HepG2 (cell line): ENCODE data around the gene PRKG1. TPM values are rescaled to one million over a fixed set of nuclear protein-coding genes. Genes with fewer than 3 reads are reported as not detected.

Experiments used
- GABPA ChIP-seq, 2 experiments: IDR thresholded peaks; 2 replicates each; pipeline ENCODE4 v1.6.1; 2011 to 2016; ENCODE audit warnings: low read depth in 2 of 2, low read length in 1 of 2, missing biosample characterization in 1 of 2, missing genetic modification characterization in 1 of 2
- KDM2A ChIP-seq: sonication (generic); formaldehyde crosslinking; IDR thresholded peaks from 2 replicates; pipeline ENCODE4 v1.4.0; 2020; ENCODE audit warnings: low read depth, missing genetic modification reagents, borderline replicate concordance
- KLF6 ChIP-seq: IDR thresholded peaks from 2 replicates; pipeline ENCODE4 v1.8.0; 2016; ENCODE audit warnings: missing biosample characterization, missing genetic modification reagents
- POLR2AphosphoS2 ChIP-seq: IDR thresholded peaks from 2 replicates; pipeline ENCODE4 v1.6.1; 2011; ENCODE audit warnings: low read depth, low read length, improper control_type of control experiment
- REPIN1 ChIP-seq: sonication (generic); formaldehyde crosslinking; IDR thresholded peaks from 2 replicates; pipeline ENCODE4 v1.8.0; 2022; ENCODE audit warnings: missing genetic modification reagents, low read depth, mild to moderate bottlenecking, borderline replicate concordance
- RFX5 ChIP-seq: IDR thresholded peaks from 2 replicates; pipeline ENCODE4 v1.6.1; 2011; ENCODE audit warnings: low read depth, low read length, improper control_type of control experiment
- SMAD3 ChIP-seq: sonication (generic); formaldehyde crosslinking; IDR thresholded peaks from 2 replicates; pipeline ENCODE4 v1.4.0; 2020; ENCODE audit warnings: missing genetic modification reagents
- SOX6 ChIP-seq, 2 experiments: fragments of 450-650 bp in 1 of 2; sonication (generic) in 1 of 2; formaldehyde crosslinking in 1 of 2; IDR thresholded peaks; 2 replicates each; pipeline versions ENCODE4 v1.4.0 to v1.6.1; 2017 to 2020; ENCODE audit warnings: antibody characterized with exemption in 1 of 2, mild to moderate bottlenecking in 1 of 2, missing genetic modification reagents in 1 of 2
- TBX3 ChIP-seq: fragments of 450-650 bp; IDR thresholded peaks from 2 replicates; pipeline ENCODE4 v1.6.1; 2017; ENCODE audit warnings: antibody characterized with exemption, mild to moderate bottlenecking, inconsistent platforms, borderline replicate concordance
- TOE1 ChIP-seq: sonication (generic); formaldehyde crosslinking; IDR thresholded peaks from 2 replicates; pipeline ENCODE4 v1.4.0; 2020; ENCODE audit warnings: mild to moderate bottlenecking, missing genetic modification reagents
- ZFAT ChIP-seq: sonication (generic); formaldehyde crosslinking; conservative IDR thresholded peaks from 2 replicates; pipeline ENCODE4 v1.8.1; 2023; ENCODE audit warnings: missing genetic modification reagents, inconsistent platforms
- ZFP1 ChIP-seq: IDR thresholded peaks from 2 replicates; pipeline ENCODE4 v1.6.1; 2016
- ZNF256 ChIP-seq: sonication (generic); formaldehyde crosslinking; conservative IDR thresholded peaks from 2 replicates; pipeline ENCODE4 v1.4.0; 2020; ENCODE audit warnings: missing genetic modification reagents
- ZNF34 ChIP-seq: sonication (generic); formaldehyde crosslinking; IDR thresholded peaks from 2 replicates; pipeline ENCODE4 v1.4.0; 2020; ENCODE audit warnings: mild to moderate bottlenecking, missing genetic modification reagents, borderline replicate concordance
- ZNF343 ChIP-seq: sonication (generic); formaldehyde crosslinking; IDR thresholded peaks from 2 replicates; pipeline ENCODE4 v1.4.0; 2020; ENCODE audit warnings: mild to moderate bottlenecking, missing genetic modification reagents
- ZNF484 ChIP-seq: sonication (generic); formaldehyde crosslinking; IDR thresholded peaks from 2 replicates; pipeline ENCODE4 v1.5.1; 2020; ENCODE audit warnings: mild to moderate bottlenecking, low read depth, missing genetic modification reagents, borderline replicate concordance
- ZNF839 ChIP-seq: sonication (generic); formaldehyde crosslinking; IDR thresholded peaks from 2 replicates; pipeline ENCODE4 v1.4.0; 2020; ENCODE audit warnings: missing genetic modification reagents, mild to moderate bottlenecking, borderline replicate concordance
- ZZZ3 ChIP-seq: sonication (generic); formaldehyde crosslinking; IDR thresholded peaks from 2 replicates; pipeline ENCODE4 v1.4.0; 2020; ENCODE audit warnings: missing genetic modification reagents, mild to moderate bottlenecking, borderline replicate concordance
- polyA plus RNA-seq, 8 experiments: library from polyadenylated mRNA; depleted of rRNA in 3 of 8; stranded (reverse) in 7 of 8; unstranded in 1 of 8; fragments of >200 nt; fragmentation: Illumina TruSeq in 4 of 8; extraction: Trizol in 4 of 8; gene quantifications; 2 replicates each; pipeline versions ENCODE4 v1.2.1 to v1.2.3, GENCODE V29; 2011 to 2016; ENCODE audit warnings: low read depth in 4 of 8, missing spikeins in 1 of 8, mixed read lengths in 1 of 8; ENCODE audit not compliant: insufficient read depth in 1 of 8
- total RNA-seq, 5 experiments: library from RNA; depleted of rRNA; stranded (reverse); fragments of >200 nt; fragmentation: Illumina TruSeq; extraction: Trizol; gene quantifications; 2 replicates each; pipeline ENCODE4 v1.2.3, GENCODE V29; 2016; ENCODE audit warnings: low read depth in 1 of 5
- TF ChIP-seq, protein P1 (sequence below): sonication (generic); formaldehyde crosslinking; IDR thresholded peaks from 2 replicates; pipeline ENCODE4 v1.5.0; 2020; ENCODE audit warnings: mild to moderate bottlenecking, low read depth, missing genetic modification reagents, borderline replicate concordance
- TF ChIP-seq, protein P2 (sequence below): IDR thresholded peaks from 2 replicates; pipeline ENCODE4 v1.6.1; 2016; ENCODE audit warnings: control low read depth
- TF ChIP-seq, protein P3 (sequence below): sonication (generic); formaldehyde crosslinking; IDR thresholded peaks from 2 replicates; pipeline ENCODE4 v1.4.0; 2020; ENCODE audit warnings: missing genetic modification reagents, mild to moderate bottlenecking, borderline replicate concordance
- TF ChIP-seq, protein P4 (sequence below): sonication (generic); formaldehyde crosslinking; IDR thresholded peaks from 2 replicates; pipeline ENCODE4 v1.4.0; 2020; ENCODE audit warnings: missing genetic modification reagents

Gene PRKG1
- total and polyA plus RNA-seq, 2 of the 13 experiments (the other 11 are each of a cell fraction or from before 2014, with no cell fraction given) = 0.01 TPM; not detected in 1

DNA sequence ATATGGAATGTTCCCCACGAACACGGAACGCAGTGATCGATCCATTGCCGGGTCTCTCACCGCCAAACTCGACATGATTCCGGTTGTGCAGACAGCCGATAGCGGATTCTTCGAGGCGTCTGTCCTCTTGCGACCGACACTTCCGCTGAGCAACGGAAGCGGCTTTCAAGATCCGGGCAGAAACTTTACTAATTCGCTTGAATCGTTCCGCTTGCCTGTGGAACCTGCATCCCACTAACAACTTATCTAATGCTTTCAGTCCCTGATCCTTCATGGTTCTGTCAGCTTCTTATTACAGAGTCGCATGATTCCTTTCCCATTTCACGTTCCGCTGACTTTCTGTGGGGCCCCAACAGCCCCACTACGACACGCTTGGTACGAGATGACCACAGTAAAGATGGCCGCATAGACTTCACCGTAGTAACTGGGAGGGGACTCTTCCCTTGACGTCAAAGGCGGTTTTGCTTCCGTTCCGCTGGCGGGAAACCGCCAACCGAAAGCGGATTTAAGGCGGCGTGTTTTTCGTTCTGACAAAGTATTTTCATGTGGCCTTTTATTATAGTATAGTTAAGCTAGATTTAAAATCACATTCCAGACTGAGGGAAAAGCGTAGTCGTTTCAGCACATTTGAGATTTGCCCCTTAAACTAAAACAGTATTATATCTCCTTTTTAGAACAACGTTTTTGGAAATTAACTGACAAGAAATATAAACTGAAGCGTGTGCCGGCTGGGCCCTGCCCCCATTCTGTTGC is 625.4 kb downstream of the PRKG1 start, which contains the start of gene CSTF2T (continued):
- TF ChIP-seq POLR2AphosphoS2 (no peak), REPIN1 (CRISPR knock-in tag) (no peak), ZZZ3 (CRISPR knock-in tag) (peak; percentile 50; the same call in 1 of the 2 replicates), KDM2A (peak; percentile 34; the same call in 1 of the 2 replicates), TBX3 (no peak), ZNF839 (CRISPR knock-in tag) (no peak), ZNF34 (0 out of 2 replicates have a peak, but pooled peaks have one; percentile 46), RFX5 (no peak), ZNF256 (CRISPR knock-in tag) (no peak), GABPA (IDR thresholded peaks at IDR 0.05; ENCODE audit: low read depth, low read length) (peak; percentile 83), GABPA (CRISPR knock-in tag; IDR thresholded peaks at IDR 0.05; ENCODE audit: low read depth) (peak; percentile 97), SOX6 (IDR thresholded peaks at IDR 0.05) (no peak), SOX6 (CRISPR knock-in tag; IDR thresholded peaks at IDR 0.05) (no peak), KLF6 (CRISPR knock-in tag) (no peak), ZFAT (no peak), ZFP1 (CRISPR knock-in tag) (no peak), ZNF484 (CRISPR knock-in tag) (no peak), ZNF343 (CRISPR knock-in tag) (no peak), TOE1 (no peak), SMAD3 (no peak)
- TF ChIP-seq, protein P1, sequence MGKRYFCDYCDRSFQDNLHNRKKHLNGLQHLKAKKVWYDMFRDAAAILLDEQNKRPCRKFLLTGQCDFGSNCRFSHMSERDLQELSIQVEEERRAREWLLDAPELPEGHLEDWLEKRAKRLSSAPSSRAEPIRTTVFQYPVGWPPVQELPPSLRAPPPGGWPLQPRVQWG (CRISPR knock-in tag) = no peak
- TF ChIP-seq, protein P2, sequence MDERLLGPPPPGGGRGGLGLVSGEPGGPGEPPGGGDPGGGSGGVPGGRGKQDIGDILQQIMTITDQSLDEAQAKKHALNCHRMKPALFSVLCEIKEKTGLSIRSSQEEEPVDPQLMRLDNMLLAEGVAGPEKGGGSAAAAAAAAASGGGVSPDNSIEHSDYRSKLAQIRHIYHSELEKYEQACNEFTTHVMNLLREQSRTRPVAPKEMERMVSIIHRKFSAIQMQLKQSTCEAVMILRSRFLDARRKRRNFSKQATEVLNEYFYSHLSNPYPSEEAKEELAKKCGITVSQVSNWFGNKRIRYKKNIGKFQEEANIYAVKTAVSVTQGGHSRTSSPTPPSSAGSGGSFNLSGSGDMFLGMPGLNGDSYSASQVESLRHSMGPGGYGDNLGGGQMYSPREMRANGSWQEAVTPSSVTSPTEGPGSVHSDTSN = no peak
- TF ChIP-seq, protein P3, sequence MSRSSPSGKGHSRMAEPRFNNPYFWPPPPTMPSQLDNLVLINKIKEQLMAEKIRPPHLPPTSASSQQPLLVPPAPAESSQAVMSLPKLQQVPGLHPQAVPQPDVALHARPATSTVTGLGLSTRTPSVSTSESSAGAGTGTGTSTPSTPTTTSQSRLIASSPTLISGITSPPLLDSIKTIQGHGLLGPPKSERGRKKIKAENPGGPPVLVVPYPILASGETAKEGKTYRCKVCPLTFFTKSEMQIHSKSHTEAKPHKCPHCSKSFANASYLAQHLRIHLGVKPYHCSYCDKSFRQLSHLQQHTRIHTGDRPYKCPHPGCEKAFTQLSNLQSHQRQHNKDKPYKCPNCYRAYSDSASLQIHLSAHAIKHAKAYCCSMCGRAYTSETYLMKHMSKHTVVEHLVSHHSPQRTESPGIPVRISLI (CRISPR knock-in tag) = 0 out of 2 replicates have a peak, but pooled peaks have one; percentile 24
- TF ChIP-seq, protein P4, sequence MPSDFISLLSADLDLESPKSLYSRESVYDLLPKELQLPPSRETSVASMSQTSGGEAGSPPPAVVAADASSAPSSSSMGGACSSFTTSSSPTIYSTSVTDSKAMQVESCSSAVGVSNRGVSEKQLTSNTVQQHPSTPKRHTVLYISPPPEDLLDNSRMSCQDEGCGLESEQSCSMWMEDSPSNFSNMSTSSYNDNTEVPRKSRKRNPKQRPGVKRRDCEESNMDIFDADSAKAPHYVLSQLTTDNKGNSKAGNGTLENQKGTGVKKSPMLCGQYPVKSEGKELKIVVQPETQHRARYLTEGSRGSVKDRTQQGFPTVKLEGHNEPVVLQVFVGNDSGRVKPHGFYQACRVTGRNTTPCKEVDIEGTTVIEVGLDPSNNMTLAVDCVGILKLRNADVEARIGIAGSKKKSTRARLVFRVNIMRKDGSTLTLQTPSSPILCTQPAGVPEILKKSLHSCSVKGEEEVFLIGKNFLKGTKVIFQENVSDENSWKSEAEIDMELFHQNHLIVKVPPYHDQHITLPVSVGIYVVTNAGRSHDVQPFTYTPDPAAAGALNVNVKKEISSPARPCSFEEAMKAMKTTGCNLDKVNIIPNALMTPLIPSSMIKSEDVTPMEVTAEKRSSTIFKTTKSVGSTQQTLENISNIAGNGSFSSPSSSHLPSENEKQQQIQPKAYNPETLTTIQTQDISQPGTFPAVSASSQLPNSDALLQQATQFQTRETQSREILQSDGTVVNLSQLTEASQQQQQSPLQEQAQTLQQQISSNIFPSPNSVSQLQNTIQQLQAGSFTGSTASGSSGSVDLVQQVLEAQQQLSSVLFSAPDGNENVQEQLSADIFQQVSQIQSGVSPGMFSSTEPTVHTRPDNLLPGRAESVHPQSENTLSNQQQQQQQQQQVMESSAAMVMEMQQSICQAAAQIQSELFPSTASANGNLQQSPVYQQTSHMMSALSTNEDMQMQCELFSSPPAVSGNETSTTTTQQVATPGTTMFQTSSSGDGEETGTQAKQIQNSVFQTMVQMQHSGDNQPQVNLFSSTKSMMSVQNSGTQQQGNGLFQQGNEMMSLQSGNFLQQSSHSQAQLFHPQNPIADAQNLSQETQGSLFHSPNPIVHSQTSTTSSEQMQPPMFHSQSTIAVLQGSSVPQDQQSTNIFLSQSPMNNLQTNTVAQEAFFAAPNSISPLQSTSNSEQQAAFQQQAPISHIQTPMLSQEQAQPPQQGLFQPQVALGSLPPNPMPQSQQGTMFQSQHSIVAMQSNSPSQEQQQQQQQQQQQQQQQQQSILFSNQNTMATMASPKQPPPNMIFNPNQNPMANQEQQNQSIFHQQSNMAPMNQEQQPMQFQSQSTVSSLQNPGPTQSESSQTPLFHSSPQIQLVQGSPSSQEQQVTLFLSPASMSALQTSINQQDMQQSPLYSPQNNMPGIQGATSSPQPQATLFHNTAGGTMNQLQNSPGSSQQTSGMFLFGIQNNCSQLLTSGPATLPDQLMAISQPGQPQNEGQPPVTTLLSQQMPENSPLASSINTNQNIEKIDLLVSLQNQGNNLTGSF (CRISPR knock-in tag) = no peak
